ENCODE results near the gene TNS1. TPM values are rescaled to one million over a fixed set of nuclear protein-coding genes. Genes with fewer than 3 reads are reported as not detected.

The TNS1 gene
- total RNA-seq, 1 experiment from 2014 or later: 6.2 TPM

DNA sequence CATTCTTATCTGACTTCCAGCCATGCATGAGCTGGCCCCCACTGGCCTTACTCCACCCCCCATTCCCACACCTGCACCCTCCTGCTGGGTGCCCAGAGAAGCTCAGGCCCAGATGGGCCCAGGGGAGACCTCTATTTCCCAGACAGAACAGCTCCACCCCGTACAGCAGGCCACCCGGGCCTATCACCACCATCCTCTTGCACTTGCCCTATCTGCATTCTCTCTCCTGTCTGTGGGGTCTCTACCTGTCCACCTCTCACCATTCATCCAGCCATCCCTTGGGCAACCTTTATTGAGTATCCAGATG lies 25.3 kb upstream of the TNS1 start:
- ChIA-PET CTCF (no interaction called here), RAD21 (ENCODE audit: low non-redundant PET in 1 of 2, low total read pairs in 2 of 2, uncharacterized antibody in 2 of 2, unreplicated experiment in 2 of 2) (no interaction called here), POLR2A (no interaction called here)
- Histone ChIP-seq H3K27me3 (ENCODE audit: insufficient read depth, low read length) (no peaks in the 10 kb centered on the region), H4K20me1 (ENCODE audit: insufficient read depth) (no peaks in the 10 kb centered on the region), H3K9ac (ENCODE audit: low read length) (no peak overlapping the region), H3K27ac (ENCODE audit: low read depth, low read length) (no peak overlapping the region), H3K79me2 (ENCODE audit: insufficient read depth, low read length) (no peaks in the 10 kb centered on the region), H2AFZ (ENCODE audit: low read depth, low read length, poor library complexity, severe bottlenecking) (no peak overlapping the region), H3K9me3 (ENCODE audit: control insufficient read depth in 1 of 2, insufficient read depth in 1 of 2, low read depth in 1 of 2, low read length in 2 of 2) (no peaks in the 10 kb centered on the region), H3K4me1 (ENCODE audit: control insufficient read depth in 1 of 2, insufficient read depth in 2 of 2, low read length in 2 of 2) (no peaks in the 10 kb centered on the region), H3K36me3 (ENCODE audit: control insufficient read depth in 1 of 2, insufficient read depth in 2 of 2, low read length in 2 of 2) (no peaks in the 10 kb centered on the region), H3K4me3 (replicated peaks in 1 of 2; ENCODE audit: low read depth in 1 of 2, low read length in 2 of 2) (no peak overlapping the region), H3K4me2 (ENCODE audit: low read length) (no peak overlapping the region), H3K9me2 (ENCODE audit: insufficient read depth) (no peaks in the 10 kb centered on the region)
- ATAC-seq (no peak), DNase-seq (ENCODE audit: low read depth, low spot score) (no peak)
- TF ChIP-seq ZNF274 (IDR thresholded peaks at IDR 0.05; ENCODE audit: low read depth, low read length): no peak
- TF ChIP-seq POLR2AphosphoS5 (IDR thresholded peaks at IDR 0.05; ENCODE audit: low read depth, low read length): no peak
- TF ChIP-seq ZFX (IDR thresholded peaks at IDR 0.05): no peak
- TF ChIP-seq ATF3 (IDR thresholded peaks at IDR 0.05): no peak
- TF ChIP-seq SP1 (IDR thresholded peaks at IDR 0.05; ENCODE audit: low read depth): no peak
- no peak for TF ChIP-seq CBX3 (IDR thresholded peaks at IDR 0.05; ENCODE audit: low read depth)
- no peak for TF ChIP-seq CTCF (IDR thresholded peaks at IDR 0.05 in 2 of 3, conservative IDR thresholded peaks at IDR 0.05 in 1 of 3; ENCODE audit: borderline replicate concordance in 1 of 3, insufficient read depth in 1 of 3, low read depth in 2 of 3, low read length in 2 of 3)
- TF ChIP-seq SRF (IDR thresholded peaks at IDR 0.05; ENCODE audit: low read depth): no peak
- no peak for TF ChIP-seq TCF7L2 (IDR thresholded peaks at IDR 0.05; ENCODE audit: borderline replicate concordance, extremely low read depth, insufficient read depth, insufficient read length)
- TF ChIP-seq, protein P1, sequence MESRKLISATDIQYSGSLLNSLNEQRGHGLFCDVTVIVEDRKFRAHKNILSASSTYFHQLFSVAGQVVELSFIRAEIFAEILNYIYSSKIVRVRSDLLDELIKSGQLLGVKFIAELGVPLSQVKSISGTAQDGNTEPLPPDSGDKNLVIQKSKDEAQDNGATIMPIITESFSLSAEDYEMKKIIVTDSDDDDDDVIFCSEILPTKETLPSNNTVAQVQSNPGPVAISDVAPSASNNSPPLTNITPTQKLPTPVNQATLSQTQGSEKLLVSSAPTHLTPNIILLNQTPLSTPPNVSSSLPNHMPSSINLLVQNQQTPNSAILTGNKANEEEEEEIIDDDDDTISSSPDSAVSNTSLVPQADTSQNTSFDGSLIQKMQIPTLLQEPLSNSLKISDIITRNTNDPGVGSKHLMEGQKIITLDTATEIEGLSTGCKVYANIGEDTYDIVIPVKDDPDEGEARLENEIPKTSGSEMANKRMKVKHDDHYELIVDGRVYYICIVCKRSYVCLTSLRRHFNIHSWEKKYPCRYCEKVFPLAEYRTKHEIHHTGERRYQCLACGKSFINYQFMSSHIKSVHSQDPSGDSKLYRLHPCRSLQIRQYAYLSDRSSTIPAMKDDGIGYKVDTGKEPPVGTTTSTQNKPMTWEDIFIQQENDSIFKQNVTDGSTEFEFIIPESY (IDR thresholded peaks at IDR 0.05; ENCODE audit: extremely low read depth, insufficient replicate concordance, low read length): no peak
- no peak for TF ChIP-seq SIN3A (IDR thresholded peaks at IDR 0.05; ENCODE audit: low read depth)
- TF ChIP-seq CEBPB (IDR thresholded peaks at IDR 0.05; ENCODE audit: low read depth): no peak
- no peak for TF ChIP-seq EZH2 (IDR thresholded peaks at IDR 0.05)
- TF ChIP-seq EGR1 (IDR thresholded peaks at IDR 0.05; ENCODE audit: low read depth): no peak
- intact Hi-C loops (cut with micrococcal nuclease): no loop called here
- no TSS peak for BruUV-seq (replicated peaks)

All from HCT116 (cell line).